Fibroblast of lung (primary cell): ENCODE results near the gene TLE1. TPM values are rescaled to one million over a fixed set of nuclear protein-coding genes. Genes with fewer than 3 reads are reported as not detected.

Experiments used
- DNase-seq, 2 donors: peaks; one replicate each; pipeline versions ENCODE4 v3.0.0 to v3.0.0-alpha.2; 2010; ENCODE audit warnings: low read depth in 2 of 2
- H2AFZ ChIP-seq: 2 replicates; pipeline ENCODE4 v1.5.1; 2012; ENCODE audit warnings: low read length, control low read depth, inconsistent platforms
- H3K27ac ChIP-seq: 2 replicates; pipeline ENCODE4 v1.5.1; 2011; ENCODE audit warnings: low read length, control low read depth; ENCODE audit not compliant: insufficient read depth
- H3K27me3 ChIP-seq: 2 replicates; pipeline ENCODE4 v1.5.1; 2011; ENCODE audit warnings: mild to moderate bottlenecking, low read length; ENCODE audit not compliant: control insufficient read depth, insufficient read depth
- H3K36me3 ChIP-seq: 2 replicates; pipeline ENCODE4 v1.5.1; 2011; ENCODE audit warnings: low read length; ENCODE audit not compliant: control insufficient read depth, insufficient read depth
- H3K4me1 ChIP-seq: 2 replicates; pipeline ENCODE4 v1.5.1; 2011; ENCODE audit warnings: low read length; ENCODE audit not compliant: control insufficient read depth, insufficient read depth; ENCODE audit errors: extremely low read depth
- H3K4me2 ChIP-seq: 2 replicates; pipeline ENCODE4 v1.5.1; 2011; ENCODE audit warnings: low read length, control low read depth; ENCODE audit not compliant: insufficient read depth; ENCODE audit errors: extremely low read depth
- H3K4me3 ChIP-seq, 4 experiments: fragments of 200-600 bp in 1 of 4; sonication (generic) in 1 of 4; replicated peaks in 1 of 4; 2 replicates each; pipeline ENCODE4 v1.5.1; 2011 to 2016; ENCODE audit warnings: low read length in 4 of 4, low read depth in 3 of 4, mild to moderate bottlenecking in 3 of 4, control low read depth in 2 of 4, inconsistent platforms in 1 of 4, mixed read lengths in 1 of 4; ENCODE audit not compliant: insufficient read depth in 1 of 4; ENCODE audit errors: control extremely low read depth in 1 of 4
- H3K79me2 ChIP-seq: 2 replicates; pipeline ENCODE4 v1.5.1; 2012; ENCODE audit warnings: mild to moderate bottlenecking, low read length, inconsistent platforms; ENCODE audit not compliant: control insufficient read depth, insufficient read depth
- H3K9ac ChIP-seq: 2 replicates; pipeline ENCODE4 v1.5.1; 2011; ENCODE audit warnings: mild to moderate bottlenecking, low read length, control low read depth; ENCODE audit not compliant: insufficient read depth
- H3K9me3 ChIP-seq: 2 replicates; pipeline ENCODE4 v1.5.1; 2012; ENCODE audit warnings: low read depth, low read length; ENCODE audit not compliant: control insufficient read depth, insufficient read depth
- H4K20me1 ChIP-seq: 2 replicates; pipeline ENCODE4 v1.5.1; 2011; ENCODE audit warnings: low read length; ENCODE audit not compliant: control insufficient read depth, insufficient read depth; ENCODE audit errors: extremely low read depth
- EZH2 ChIP-seq: IDR thresholded peaks from 2 replicates; pipeline ENCODE4 v1.5.1; 2012; ENCODE audit warnings: low read length, control low read depth, mild to moderate bottlenecking; ENCODE audit errors: missing control alignments
- polyA plus RNA-seq, 2 donors: library from polyadenylated mRNA; depleted of rRNA in 1 of 2; stranded (reverse) in 1 of 2; unstranded in 1 of 2; fragments of >200 nt; gene quantifications; 2 replicates each; pipeline ENCODE4 v1.2.1, GENCODE V29; 2011 to 2012; ENCODE audit warnings: missing spikeins in 1 of 2
- total RNA-seq: library from RNA; depleted of rRNA; stranded (reverse); fragments of >200 nt; gene quantifications from 2 replicates; pipeline ENCODE4 v1.2.1, GENCODE V29; 2014
- TF ChIP-seq, protein P1 (sequence below), 2 donors: IDR thresholded peaks in 1 of 2; conservative IDR thresholded peaks in 1 of 2; 1 replicate in 1 of 2; 2 replicates in 1 of 2; pipeline ENCODE4 v1.5.1; 2011 to 2012; ENCODE audit warnings: low read length in 2 of 2, control low read depth in 1 of 2, inconsistent platforms in 1 of 2, low read depth in 1 of 2, mild to moderate bottlenecking in 1 of 2

TLE1 gene
- total and polyA plus RNA-seq, 2 donors (not counting 1 experiment from before 2014, with no cell fraction given), result 29.3 to 29.7 TPM

DNA sequence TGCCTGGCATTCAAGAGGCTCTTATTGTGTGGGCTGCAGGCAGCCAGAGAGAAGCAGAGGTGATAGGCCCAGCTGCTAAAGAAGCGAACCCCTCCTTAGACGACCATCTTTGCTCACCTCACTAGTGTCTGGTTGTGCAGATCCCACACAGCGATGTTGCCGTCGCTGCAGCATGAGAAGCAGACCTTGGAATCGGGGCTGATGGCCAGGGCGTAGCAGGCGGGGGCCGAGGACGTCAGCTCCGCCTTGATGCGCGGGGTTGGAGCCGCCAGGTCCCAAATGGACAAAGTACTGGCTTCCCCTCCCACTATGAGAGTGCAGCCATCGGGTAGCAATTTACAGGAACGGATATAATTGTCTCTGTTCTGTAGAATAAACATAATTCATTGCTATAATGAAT, 98.7 kb downstream of the TLE1 start:
- H3K27ac ChIP-seq, result no peak overlapping the region
- no peak overlapping the region for H3K4me3 ChIP-seq
- H2AFZ ChIP-seq, result no peak overlapping the region
- no peak for TF ChIP-seq EZH2
- TF ChIP-seq, protein P1, sequence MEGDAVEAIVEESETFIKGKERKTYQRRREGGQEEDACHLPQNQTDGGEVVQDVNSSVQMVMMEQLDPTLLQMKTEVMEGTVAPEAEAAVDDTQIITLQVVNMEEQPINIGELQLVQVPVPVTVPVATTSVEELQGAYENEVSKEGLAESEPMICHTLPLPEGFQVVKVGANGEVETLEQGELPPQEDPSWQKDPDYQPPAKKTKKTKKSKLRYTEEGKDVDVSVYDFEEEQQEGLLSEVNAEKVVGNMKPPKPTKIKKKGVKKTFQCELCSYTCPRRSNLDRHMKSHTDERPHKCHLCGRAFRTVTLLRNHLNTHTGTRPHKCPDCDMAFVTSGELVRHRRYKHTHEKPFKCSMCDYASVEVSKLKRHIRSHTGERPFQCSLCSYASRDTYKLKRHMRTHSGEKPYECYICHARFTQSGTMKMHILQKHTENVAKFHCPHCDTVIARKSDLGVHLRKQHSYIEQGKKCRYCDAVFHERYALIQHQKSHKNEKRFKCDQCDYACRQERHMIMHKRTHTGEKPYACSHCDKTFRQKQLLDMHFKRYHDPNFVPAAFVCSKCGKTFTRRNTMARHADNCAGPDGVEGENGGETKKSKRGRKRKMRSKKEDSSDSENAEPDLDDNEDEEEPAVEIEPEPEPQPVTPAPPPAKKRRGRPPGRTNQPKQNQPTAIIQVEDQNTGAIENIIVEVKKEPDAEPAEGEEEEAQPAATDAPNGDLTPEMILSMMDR (conservative IDR thresholded peaks at IDR 0.05 in 1 of 2, IDR thresholded peaks at IDR 0.05 in 1 of 2; ENCODE audit: low read depth in 1 of 2, low read length in 2 of 2), result no peak
- peaks cover 4% of the 10 kb centered on the region for H3K36me3 ChIP-seq
- no peaks in the 10 kb centered on the region for H3K4me1 ChIP-seq
- DNase-seq, result no peak
- H3K9ac ChIP-seq, result no peak overlapping the region
- H3K4me2 ChIP-seq, result no peak overlapping the region
- H3K79me2 ChIP-seq, result no peaks in the 10 kb centered on the region
- H3K27me3 ChIP-seq, result no peaks in the 10 kb centered on the region
- H3K9me3 ChIP-seq, result no peaks in the 10 kb centered on the region
- H4K20me1 ChIP-seq, result no peaks in the 10 kb centered on the region

DNA sequence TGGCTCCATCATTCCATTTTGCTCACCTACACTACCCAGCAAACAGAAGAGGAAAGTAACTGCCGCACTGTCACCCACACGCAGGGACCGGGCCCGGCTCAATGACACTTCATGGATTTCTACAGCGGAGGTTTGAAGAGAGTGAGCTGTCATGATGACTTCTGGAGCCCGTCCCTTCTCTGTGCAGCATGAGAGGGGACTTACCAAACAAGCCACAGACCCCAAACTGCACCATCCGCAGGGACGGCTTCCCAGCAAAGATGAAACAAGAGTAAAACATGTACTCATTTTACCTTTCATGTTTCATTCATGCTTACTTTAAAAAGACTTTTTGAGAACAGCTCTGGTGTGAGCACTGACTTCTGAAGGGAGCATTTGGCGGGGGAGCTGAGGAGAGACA, 99.5 kb downstream of the TLE1 start:
- no peak for TF ChIP-seq EZH2
- TF ChIP-seq, protein P1 (conservative IDR thresholded peaks at IDR 0.05 in 1 of 2, IDR thresholded peaks at IDR 0.05 in 1 of 2; ENCODE audit: low read depth in 1 of 2, low read length in 2 of 2), result no peak

DNA sequence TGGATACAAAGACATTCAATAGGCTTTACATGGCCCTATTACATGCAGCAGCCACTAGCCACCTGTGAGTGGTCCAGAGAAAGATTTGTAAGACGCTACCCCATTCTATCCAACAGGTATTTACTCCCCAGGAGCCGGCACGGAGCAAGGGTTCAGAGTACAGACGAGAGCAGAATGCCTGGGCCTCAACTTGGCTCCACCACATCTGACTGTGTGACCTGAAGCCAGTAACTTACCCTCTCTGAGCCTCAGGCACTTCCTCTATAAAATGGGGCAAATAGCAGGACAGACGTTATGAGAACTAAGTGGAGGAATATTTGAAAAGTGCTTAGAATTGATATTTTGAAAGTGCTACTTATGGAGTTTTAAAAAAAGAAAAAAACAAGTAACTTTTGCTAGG, 100.0 kb downstream of the TLE1 start:
- H3K27ac ChIP-seq, result no peak overlapping the region
- DNase-seq, result no peak
- no peaks in the 10 kb centered on the region for H3K27me3 ChIP-seq
- no peaks in the 10 kb centered on the region for H4K20me1 ChIP-seq
- H3K9ac ChIP-seq, result no peak overlapping the region
- TF ChIP-seq, protein P1 (conservative IDR thresholded peaks at IDR 0.05 in 1 of 2, IDR thresholded peaks at IDR 0.05 in 1 of 2; ENCODE audit: low read depth in 1 of 2, low read length in 2 of 2), result no peak
- TF ChIP-seq EZH2, result no peak
- H3K4me2 ChIP-seq, result no peak overlapping the region
- H3K79me2 ChIP-seq, result no peaks in the 10 kb centered on the region
- no peaks in the 10 kb centered on the region for H3K9me3 ChIP-seq
- H3K4me3 ChIP-seq, result no peak overlapping the region
- H2AFZ ChIP-seq, result no peak overlapping the region
- H3K36me3 ChIP-seq, result peaks cover 6% of the 10 kb centered on the region
- no peaks in the 10 kb centered on the region for H3K4me1 ChIP-seq

More for the DNA sequence above, 99.5 kb downstream of the TLE1 start:
- no peak overlapping the region for H3K4me3 ChIP-seq
- no peak overlapping the region for H3K27ac ChIP-seq
- no peaks in the 10 kb centered on the region for H3K4me1 ChIP-seq
- no peaks in the 10 kb centered on the region for H3K27me3 ChIP-seq
- no peak overlapping the region for H2AFZ ChIP-seq
- H3K9me3 ChIP-seq, result no peaks in the 10 kb centered on the region
- no peaks in the 10 kb centered on the region for H3K79me2 ChIP-seq
- no peak overlapping the region for H3K4me2 ChIP-seq
- H4K20me1 ChIP-seq, result no peaks in the 10 kb centered on the region
- H3K9ac ChIP-seq, result no peak overlapping the region
- no peak for DNase-seq
- H3K36me3 ChIP-seq, result peaks cover 6% of the 10 kb centered on the region
